HG02623 (cell line): ENCODE data around the gene CEACAM19.
"Not testable (repeated sequence)": the region's sequence is repeated elsewhere in the genome, so short reads cannot be mapped to it uniquely, and the experiment has no call there.

Source experiments
- ATAC-seq: cut with Tn5 transposase; IDR thresholded peaks from one replicate; pipeline ENCODE4 v1.9.1; 2021; ENCODE audit warnings: moderate library complexity; ENCODE audit not compliant: unreplicated experiment

Gene CEACAM19

DNA sequence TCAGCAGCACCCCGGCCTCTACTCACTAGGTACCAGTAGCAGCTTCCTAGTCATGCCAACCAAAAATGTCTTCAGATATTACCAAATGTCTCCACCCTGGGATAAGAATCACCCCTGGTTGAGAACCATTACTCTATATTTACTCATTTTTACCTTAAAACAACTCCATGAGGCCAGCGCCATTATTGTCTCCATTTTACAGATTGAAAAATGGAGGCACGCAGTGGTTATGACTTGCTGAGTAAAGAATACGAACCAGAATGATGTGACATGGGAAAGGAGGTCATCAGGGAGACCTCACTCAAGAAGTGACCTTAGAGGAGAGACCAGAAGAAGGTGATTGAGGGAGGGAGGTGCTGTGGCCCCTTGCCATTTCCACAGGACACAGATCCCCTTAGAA, 2.2 kb downstream of the CEACAM19 start:
- ATAC-seq = no peak

DNA sequence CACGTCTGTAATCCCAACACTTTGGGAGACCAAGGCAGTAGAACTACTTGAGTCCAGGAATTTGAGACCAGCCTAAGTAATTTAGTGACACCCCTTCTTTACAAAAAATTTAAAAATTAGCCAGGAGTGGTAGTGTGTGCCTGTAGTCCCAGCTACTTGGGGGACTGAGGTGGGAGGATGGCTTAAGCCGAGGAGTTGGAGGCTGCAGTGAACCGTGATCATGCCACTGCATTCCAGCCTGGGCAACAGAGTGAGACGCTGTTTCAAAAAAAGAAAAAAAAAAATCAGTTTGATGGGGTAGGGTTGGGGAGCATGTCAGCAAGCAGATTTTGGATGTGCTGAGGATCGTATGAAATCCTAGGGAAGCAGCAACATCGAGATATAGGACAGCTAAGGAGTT, 4.2 kb downstream of the CEACAM19 start:
- no peak for ATAC-seq

DNA sequence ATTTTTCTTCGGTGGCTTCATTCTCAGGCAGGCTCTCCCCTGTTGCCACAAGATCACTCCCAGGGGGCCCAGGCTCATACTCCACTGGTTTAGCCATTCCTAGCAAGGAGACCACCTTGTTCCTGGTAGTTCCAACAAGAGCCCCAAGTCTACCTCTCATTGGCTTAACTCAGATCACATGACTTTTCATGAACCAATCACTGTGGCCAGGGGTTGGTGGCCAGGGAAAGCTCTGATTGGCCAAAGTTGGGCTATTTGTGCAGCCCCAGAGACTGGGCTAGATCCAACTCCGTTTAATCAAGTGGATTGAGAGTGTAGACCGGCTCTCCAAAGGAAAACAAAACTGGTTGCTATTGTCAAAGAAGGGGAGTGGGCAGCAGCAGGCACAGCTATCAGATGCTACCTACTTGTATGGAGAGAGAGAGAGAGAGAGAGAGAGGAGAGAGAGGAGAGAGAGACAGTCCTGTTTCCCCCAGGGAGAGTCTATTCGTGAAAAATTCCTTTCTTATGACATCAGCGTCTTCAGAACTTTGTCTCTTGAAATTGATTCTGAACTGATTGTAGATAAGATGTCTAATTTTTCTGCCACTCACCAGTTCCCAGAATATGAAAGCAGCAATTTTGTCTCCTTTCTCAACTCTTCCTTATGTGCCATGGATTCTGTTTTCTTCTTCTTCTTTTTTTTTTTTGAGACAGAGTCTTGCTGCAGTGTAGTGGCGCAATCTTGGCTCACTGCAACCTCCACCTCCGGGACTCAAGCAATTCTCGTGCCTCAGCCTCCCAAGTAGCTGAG, 5.9 kb downstream of the CEACAM19 start:
- no peak for ATAC-seq

DNA sequence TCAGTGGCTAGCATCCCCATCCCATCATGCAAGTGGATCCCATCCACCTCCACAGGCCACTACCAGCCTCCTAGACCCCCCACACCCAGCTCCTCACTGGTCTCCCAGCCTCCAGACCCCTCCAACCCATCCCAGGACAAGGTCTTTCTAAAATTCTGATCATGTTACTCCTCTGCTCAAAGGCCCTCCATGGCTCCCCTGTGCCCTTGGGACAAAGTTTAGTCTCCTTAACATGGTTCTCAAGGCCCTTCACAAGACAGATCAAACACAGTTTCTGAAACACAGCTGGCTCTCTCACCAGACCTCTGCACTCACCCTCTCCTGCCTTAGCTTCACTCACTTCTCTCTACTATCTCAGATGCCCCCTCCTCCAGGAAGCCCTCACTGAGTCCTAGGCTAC, 9.3 kb downstream of the CEACAM19 start:
- no peak for ATAC-seq

DNA sequence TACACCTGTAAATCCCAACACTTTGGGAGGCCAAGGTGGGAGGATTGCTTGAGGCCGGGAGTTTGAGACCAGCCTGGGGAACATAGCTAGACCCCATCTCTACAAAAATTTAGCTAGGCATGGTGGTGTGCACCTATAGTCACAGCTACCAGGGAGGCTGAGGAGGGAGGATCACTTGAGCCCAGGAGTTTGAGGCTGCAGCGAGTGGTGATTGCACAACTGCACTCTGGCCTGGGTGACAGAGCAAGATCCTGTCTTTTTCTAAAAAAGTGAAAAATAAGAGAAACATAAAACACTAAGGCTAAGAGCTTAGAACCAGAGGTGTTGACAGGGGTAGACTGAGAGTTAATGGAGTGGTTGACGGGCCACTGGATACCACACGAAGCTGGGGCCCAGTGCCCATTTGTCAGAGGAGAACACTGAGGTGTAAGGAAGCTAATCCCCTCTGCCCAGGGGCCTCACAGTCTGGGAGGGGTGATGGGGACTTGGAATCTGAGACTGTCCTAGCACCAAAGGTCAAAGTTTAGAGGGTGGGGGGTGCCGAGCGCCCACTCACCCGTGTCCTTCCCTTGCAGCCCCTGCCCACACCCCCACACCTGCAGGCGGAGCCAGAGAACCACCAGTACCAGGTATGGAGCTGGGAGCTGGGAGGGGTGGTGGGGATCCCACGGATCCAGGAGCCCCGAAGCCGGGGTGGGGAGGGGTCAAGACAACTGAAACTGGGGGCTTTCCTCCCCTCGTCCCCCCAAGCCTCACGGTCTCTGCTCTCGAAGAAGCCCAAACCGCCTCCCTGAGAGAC, 10.9 kb downstream of the CEACAM19 start:
- ATAC-seq = no peak

DNA sequence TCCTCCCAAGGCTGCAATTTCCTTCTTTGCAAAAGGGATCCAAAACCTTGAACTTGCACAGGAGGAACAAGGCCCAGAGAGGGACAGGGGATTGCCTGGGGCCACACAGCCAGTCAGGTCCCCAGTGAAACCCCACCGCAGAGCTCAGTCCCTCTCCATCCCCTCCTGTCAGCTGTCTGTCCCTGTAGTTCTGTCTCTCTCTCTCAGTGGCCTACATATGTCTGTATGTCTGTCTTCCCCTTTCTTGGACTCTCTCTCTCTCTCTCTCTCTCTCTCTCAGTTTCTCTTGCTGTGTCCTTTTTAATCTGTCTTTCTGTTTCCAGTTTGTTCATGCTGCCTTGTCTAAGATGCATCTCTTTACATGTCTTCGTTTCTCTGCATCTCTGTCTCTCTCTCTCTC, 11.5 kb downstream of the CEACAM19 start:
- no peak for ATAC-seq

DNA sequence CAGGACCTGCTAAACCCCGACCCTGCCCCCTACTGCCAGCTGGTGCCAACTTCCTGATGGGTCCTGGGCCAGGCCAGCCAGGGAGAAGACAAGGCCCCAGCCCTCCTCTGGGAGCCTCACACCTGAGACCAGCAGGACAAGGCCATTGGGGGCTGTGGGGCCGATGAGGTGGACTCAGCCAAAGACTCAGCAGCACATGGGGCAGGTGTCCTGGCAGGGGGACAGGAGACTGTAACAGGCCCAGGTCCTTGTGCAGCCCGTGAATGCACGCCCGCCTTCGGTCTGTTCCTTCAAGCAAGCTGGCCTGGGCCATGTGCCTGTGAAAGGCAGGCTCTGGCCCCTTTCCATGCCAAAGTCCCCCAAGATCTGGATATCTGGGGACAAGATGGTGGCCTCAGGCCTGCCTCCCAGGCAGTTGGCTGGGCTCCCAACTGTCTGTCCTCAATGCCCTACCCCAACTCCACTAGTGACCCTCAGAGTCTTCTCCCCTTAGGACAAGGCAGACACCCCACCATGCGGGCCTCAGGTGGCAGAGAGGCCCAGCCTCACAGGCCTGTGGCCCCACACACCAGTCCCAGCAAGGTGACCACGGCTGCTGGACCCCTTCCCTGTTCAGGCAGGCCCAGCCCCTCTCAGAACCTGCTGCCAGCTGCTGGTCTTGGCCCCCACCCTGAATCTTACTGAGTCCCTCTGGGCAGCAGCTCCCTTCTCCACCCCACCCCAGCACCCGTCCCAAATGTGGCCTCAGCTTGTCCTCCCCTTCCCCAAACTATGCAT, 12.3 kb downstream of the CEACAM19 start:
- no peak for ATAC-seq

DNA sequence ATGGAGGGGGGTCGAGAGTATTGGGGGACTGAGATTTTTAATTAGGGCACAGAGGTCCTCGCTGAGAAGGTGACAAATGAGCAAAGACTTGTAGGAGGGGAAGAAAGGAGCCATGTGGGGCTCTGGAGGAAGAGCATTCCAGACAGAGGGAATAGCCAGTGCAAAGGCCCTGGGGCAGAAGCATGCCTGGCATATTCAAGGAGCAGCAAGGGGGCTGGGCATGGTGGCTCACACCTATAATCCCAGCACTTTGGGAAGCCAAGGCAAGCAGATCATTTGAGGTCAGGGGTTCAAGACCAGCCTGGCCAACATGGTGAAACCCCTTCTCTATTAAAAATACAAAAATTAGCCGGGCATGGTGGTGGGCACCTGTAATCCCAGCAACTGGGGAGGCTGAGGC, 13.1 kb downstream of the CEACAM19 start:
- ATAC-seq = not testable (repeated sequence)

DNA sequence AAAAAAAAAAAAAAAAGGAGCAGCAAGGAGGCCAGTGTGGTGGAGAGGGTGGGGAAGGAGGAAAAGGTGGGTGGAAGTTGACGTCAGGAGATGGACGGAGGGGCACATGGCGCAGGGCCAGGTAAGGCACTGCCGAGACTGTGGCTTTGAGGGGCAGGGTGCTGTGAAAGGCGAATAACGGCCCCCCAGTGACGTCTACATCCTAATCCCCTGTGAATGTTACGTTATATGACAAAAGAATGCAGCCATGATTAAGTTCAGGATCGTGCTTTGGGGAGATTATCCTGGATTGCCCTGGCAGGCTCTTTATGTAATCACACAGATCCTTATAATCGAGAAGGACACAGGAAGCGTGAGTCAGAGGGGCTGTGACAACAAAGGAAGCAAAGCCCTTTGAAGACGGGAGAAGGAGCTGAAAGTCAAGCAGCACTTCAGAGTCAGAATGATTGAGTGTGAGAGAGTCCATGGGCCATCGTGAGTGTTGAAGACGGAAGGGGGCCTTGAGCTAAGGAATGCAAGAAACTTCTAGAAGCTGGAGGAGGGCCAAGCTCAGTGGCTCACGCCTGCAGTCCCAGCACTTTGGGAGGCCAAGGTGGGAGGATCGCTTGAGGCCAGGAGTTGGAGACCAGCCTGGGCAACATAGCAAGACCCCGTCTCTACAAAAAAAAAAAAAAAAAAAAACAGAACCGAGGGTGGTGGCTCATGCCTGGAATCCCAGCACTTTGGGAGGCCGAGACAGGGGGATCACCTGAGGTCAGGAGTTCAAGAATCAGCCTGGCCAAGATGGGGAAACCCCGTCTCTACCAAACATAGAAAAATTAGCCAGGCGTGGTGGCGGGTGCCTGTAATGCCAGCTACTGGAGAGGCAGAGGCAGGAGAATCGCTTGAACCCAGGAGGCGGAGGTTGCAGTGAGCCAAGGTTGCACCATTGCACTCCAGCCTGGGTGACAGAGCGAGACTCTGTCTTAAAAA, 13.9 kb downstream of the CEACAM19 start:
- no peak for ATAC-seq

DNA sequence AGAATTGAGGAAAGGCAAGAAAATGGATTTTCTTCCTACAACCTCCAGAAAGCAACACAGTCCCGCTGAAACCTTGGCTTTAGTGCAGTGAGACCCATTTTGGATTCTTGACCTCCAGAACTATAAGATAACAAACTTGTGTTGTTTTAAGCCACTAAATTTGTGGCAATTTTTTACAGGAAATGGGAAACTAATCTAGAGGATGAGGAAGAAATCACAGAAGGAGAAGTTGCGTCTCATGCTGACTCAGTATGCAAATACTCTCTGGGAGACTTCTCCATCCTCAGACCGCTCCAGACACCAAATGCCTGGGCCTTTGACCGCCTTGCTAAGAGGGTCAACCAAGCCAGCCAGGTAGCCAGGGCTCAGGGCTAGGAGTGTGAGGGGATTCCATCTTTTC, 14.6 kb downstream of the CEACAM19 start:
- ATAC-seq = no peak

DNA sequence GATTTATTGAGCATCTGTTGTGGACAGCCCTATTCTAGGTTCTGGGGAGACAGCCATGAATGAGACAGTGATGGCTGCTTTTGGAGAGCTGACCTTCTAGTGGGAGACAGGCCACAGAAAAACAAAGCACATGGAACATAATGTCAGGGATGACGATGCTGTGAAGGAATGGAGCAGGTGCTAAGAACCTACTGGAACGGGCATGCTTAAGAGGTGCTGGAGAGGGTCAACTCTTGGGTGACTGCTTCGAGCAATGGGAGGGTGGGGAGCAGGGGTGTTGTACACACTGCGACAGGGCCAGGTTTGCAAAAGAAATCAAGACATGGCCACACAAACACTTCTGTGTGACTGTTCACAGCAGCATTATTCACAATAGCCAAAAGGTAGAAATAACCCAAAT, 15.6 kb downstream of the CEACAM19 start:
- ATAC-seq = no peak

DNA sequence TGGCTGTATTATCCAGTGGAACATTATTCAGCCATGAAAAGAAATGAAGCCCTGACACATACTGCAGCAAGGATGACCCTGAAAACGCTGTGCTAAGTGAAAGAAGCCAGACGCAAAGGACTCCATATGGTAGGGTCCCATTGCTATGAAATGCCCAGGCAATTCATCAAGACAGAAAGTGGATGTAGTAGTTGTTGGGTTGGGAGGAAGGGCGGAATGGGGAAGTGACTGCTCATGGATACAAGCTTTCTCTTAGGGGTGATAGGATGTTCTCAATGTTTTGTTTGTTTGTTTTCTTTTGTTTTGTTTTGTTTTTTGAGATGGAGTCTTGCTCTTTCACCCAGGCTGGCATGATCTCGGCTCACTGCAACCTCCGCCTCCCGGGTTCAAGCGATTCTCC, 16.6 kb downstream of the CEACAM19 start:
- ATAC-seq = no peak

DNA sequence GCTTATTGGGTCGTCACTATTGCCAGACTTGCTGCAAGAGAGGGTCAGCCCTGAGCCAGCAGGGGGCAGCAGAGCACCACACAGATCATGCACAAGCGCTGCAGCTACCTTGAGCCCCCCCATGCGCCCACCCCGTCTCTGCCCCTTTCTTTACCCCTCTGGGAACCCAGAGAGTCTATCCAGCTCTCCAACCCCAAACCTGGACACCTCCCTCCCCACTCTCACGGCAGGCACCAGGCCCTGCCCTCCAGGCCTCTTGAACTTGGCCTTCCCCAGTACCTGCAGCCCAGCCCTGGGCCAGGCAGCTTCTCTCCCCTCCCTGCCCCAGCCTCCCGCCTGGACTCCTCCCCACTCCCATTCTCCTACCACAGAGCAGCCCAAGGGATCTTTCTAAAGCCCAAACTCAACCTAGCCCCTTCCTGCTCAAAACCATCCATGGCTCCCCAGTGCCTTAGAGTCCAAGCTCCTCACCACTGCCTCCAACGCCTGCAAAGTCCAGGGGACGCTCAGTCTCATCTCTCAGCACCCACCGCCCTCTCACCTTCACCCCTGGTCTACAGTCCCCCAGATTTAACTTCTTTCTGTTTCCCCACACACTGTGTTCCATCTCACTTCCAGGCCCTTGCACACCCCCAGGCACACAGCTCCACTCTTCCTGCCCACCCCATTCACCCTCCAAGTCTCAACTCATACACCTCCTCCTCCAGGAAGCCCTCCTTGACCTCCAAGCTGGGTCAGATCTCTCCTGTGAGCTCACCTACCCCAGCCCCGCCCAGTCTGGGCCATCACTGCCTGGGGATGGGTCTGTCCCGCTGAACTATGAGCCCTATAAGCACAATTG, 18.2 kb downstream of the CEACAM19 start:
- no peak for ATAC-seq

DNA sequence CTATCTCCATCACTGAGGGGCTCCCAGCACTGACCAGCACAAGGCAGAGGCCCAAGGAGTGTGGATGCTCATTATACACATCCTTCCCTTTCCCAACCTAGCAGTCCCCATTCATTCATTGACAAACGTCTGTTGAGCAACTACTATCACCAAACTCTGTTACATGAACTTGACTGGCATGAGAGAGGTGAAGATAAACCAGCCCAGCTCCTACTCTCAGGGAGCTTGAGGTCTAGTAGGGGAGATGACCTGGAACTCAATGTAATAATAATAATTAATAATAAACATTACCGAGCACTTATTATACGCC, 18.8 kb downstream of the CEACAM19 start:
- ATAC-seq = no peak

DNA sequence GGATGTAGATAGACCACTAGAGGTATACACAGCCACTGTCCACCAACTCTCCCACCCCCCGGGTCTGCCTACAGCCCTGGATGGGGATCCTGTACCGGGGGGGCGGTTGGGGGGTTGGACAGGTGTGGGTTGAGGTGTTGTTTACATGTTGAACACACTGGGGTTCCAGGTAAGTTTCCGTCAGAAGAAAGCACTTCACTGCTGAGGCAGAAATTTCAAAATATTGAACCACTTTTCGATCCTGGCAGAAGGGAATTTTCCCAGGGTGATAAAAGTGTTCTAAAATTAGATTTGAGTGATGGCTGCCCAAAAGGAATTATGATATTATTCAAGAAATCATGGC, 21.1 kb downstream of the CEACAM19 start:
- ATAC-seq = no peak

DNA sequence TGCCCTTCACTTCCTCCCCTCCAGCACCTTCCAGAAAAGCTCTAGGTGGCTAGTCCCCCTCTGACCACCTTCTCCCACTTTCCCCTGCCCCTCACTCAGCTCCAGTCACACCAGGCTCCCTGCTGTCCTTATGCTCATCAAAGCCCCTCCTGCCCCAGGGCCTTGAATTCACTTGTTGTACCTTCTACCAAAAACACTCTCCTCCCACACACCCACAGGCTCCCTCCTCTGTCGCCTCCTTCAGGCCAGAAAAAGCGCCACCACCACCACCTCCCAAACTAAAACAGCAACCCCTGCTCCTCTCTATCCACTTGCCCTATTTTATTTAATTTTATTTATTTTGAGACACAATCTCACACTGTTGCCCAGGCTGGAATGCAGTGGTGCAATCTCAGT, 22.9 kb downstream of the CEACAM19 start:
- ATAC-seq = no peak

DNA sequence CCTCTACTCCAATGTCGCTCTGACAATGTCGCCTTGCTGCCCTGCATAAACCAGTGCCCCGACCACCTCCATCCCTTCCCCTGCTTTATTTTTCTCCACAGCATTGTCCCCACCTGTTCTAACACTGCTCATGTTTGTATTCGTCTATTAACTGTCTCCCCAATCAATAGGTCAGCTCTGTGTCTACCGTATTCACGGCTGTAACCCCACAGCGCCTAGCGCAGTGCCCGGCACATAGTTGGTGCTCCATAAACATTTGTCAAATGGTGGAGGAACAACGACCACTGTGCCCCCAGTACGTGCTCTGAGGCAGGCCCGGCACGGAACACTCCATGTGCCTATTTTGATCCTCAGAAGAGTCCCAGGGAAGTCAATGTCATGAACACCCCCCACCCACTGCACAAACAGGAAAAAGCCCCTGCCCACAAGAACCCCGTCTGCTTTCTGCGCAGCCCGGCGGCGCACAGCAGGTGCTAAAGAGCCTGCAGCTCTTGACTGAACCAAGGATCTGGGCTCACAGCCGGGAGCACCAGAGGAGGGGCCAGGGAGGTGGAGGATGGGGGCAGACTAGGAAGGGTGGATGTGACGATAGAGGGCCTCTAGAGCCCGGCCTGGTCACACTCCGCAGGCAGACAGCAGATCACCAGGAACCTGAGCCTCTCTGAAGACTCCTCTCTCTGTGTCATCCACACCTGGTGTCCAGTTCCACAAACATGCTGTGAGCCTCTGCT, 25.8 kb downstream of the CEACAM19 start:
- ATAC-seq = no peak

DNA sequence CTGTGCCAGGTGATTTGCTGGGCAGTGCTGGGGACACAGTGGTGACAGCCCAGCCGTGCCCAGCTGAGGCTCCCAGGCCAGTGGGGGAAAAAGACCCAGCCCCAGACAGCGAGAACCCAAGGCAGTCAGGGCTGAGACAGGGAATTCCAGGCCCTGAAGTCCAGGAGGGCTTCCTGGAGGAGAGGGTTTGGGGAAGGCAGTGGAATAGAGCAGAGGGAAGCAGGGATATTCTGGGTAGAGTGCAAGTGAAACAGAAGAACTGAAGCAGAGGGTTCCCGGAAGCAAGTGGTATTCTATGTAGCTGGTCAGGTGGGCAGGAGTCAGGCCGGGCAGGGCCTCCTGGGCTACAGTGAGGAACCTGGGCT, 26.4 kb downstream of the CEACAM19 start:
- ATAC-seq = no peak

DNA sequence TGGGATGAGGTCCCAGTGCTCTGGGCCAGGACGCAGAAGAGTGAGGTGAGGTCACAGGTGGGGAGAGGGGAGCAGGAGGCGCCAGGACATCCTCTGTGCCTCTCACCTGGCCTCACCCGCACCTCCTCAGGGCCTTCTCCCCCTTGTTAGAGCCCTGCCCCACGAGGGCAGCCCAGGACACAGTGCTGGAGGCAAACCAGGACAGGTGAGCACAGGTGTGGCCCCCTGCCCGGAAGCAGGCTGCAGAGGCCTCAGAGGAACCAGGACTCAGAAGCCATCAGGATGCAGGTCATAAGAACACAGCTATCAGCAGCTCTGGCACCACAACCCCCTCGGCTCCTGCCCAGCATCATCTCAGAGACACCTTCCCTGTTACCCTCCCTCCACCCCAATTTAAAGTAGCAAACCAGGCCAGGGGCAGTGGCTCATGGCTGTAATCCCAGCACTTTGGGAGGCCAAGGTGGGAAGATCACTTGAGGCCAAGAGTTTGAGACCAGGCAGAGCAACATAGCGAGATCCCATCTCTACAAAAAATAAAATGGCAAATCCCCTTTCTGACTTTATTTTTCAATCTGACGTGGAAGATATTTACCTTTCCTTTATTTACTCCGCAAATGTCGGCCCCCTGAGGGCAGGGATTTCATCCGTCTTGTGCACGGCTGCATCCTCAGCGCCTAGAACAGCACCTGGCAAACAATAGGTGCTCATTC, 27.4 kb downstream of the CEACAM19 start, which contains the start of gene CEACAM16:
Gene CEACAM16 (plus strand): TSS at position 660 of the 710 bp plus-strand sequence. CDS start 2,306 bp downstream, outside the sequence.
- ATAC-seq = no peak
